NCI-H2171 treated with DMSO at 0.1 percent for 48 hours (cell line): ENCODE measurements around the gene GRIN2C.
A peak's percentile ranks its signal among the peaks of the same experiment; 100 is the strongest.

Experiments used
- DNase-seq: peaks from one replicate; lab custom pipeline; 2025; lab: John Stamatoyannopoulos, UW

GRIN2C gene

GRCh38 chr17:74846621-74847020 lies 13.1 kb downstream of the GRIN2C start:
- no peak for DNase-seq

- no peak for DNase-seq
These were observed 16.4 kb downstream of the GRIN2C start for GRCh38 chr17:74843352-74843627.

DNA sequence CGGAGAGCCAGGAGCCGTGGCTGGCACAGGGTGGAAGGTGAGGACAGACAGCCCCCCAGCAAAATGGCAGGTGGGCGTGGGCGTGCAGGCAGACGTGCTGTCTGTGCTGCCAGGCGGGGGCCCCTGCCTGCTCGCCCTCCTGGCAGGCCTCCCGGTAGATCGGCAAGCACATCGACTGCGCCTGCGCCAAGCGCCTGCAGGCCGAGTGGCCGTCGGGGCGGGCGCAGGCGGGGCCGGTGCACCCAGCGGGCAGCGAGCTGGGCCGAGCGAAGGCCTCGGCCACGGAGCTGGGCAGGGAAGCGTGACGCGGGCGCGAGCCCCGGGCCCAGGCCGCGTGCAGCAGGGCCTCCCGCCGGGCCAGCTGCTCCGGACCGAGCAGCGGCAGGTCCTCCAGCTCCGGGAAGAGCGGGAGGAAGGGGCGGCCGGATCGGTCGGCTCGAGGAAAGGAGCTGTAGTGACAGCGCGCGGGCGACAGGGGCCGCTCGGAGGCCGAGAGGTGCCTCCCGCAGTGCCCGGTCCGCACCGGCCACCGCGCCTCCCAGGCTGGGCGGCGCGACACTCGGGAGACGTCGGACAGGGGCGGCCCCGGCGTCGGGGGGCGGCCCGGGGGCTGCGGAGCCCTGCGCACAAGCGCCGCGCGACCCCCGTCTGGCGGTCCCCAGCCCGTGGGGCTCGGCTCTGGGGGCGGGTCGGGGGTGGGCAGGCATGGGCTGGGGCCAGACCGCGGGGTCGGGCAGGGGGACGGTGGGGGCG lies 16.9 kb downstream of the GRIN2C start:
- DNase-seq: peak; percentile 80

- DNase-seq: peak; percentile 57
These were observed 17.5 kb downstream of the GRIN2C start for GRCh38 chr17:74842146-74842598.

GRCh38 chr17:74840989-74841666 lies 18.6 kb downstream of the GRIN2C start:
- DNase-seq: no peak

GRCh38 chr17:74839990-74840852 lies 19.5 kb downstream of the GRIN2C start:
- no peak for DNase-seq

DNA sequence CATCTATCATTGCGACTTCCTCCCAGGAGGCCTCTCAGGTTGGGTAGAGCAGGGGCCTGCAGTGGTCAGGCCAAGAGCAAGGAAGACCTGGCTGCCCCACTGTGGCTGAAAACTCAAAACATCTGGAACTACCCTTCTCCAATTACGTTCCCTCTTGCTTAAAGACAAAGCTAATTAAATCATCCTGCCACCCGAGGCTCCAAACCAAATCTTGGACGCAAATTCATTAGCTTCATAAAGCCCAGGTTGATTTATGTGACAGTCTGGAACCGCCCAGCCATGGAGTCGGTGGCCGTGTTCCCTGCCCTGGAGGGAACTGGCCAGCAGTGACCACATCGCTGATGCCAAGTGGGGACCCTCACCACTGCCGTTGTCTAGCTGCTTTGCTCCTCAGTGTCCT lies 21.4 kb downstream of the GRIN2C start:
- DNase-seq: no peak

DNA sequence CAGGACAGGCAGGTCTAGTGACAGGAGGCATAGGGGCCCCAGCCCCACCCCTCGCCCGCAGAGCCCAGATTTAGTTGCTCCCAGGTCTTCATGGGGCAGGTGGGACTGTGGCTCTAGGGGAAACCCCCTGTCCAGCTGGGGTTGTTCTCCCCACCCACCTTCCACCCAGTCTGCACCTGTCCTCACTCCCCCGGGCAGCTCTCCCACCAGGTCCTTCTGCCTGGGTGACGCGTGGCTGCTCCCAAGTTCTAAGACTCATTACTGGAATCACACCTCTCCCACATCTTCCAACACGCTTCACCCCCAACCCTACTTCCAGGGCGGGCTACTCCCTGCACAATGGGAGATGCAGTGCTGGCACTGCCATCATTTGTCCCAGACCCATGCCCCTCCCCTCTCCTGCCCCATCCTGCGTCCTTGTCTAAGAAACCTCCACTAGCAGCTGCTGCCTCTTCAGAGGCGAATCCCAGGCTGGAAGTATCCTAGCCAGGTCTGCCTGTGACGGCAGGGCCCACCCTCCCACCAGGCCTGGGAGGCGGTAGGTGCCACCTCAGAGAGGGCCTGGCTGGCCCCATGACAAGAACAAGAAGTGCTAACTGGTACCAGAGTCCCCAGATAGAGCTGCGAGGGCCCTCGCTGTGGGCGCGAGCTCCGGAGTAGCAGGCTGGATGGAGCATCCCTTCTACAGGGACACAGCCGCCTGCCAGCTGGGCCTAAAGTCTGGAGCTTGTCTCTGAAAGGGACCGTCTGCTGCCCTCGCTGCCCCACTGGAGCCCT lies 22.8 kb downstream of the GRIN2C start:
- no peak for DNase-seq

DNA sequence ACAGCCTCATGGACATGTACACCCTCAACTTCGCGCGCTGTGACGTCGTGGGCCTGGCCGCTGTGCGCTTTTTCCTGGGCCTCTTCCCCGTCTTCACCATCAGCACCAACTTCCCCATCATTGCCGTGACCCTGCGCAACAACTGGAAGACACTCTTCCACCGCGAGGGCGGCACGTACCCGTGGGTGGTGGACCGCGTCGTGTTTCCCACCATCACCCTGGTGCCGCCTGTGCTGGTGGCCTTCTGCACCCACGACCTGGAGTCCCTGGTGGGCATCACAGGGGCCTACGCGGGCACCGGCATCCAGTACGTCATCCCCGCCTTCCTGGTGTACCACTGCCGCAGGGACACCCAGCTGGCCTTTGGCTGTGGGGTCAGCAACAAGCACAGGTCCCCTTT lies 23.5 kb downstream of the GRIN2C start:
- DNase-seq: no peak

GRCh38 chr17:74833501-74834377 lies 25.9 kb downstream of the GRIN2C start:
- DNase-seq: peak; percentile 65

- DNase-seq: peak; percentile 80
These were observed 27.3 kb downstream of the GRIN2C start for GRCh38 chr17:74832421-74832820.

DNA sequence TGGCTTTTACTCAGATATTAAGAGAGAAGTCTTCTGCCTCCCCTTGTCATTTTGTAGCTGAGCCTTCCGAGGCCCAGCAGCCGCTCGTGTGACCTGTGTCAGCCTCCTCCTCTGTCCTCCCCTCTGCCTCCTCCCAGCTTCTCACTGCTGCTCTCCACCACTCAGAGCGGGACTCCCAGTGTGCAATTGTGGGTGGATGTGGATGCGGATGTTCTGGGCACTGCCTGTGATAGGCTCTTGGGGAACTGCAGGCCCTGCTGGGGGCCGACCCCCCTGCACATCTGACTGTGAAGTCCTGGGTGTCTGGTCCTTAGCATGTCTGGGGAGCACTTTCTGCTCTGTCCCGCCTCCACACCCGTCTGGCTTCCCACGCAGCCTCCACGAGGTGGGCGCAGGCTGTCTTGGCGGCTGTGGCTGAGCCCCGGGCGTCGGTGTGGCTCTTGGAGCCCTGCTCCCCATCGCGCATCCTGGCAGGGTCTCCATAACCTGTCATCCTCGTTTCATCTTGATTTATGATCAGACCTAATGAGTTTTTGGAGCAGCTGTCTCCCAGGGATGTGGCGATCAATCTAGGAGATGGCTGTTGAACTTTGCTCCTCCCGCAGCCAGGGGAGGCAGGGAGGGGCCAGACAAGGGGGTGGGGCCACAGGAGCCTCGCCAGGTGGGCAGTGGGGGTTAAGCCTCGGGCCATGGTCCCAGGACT lies 28.1 kb downstream of the GRIN2C start:
- DNase-seq: peak; percentile 86

GRCh38 chr17:74830861-74831260 lies 28.8 kb downstream of the GRIN2C start:
- no peak for DNase-seq

GRCh38 chr17:74827800-74828199 lies 31.9 kb downstream of the GRIN2C start:
- DNase-seq: no peak

- peak; percentile 58 for DNase-seq
These were observed 33.5 kb downstream of the GRIN2C start for GRCh38 chr17:74825952-74826719.

GRCh38 chr17:74824961-74825627 lies 34.6 kb downstream of the GRIN2C start:
- peak; percentile 85 for DNase-seq

GRCh38 chr17:74822939-74823367 lies 36.7 kb downstream of the GRIN2C start:
- peak; percentile 18 for DNase-seq

DNA sequence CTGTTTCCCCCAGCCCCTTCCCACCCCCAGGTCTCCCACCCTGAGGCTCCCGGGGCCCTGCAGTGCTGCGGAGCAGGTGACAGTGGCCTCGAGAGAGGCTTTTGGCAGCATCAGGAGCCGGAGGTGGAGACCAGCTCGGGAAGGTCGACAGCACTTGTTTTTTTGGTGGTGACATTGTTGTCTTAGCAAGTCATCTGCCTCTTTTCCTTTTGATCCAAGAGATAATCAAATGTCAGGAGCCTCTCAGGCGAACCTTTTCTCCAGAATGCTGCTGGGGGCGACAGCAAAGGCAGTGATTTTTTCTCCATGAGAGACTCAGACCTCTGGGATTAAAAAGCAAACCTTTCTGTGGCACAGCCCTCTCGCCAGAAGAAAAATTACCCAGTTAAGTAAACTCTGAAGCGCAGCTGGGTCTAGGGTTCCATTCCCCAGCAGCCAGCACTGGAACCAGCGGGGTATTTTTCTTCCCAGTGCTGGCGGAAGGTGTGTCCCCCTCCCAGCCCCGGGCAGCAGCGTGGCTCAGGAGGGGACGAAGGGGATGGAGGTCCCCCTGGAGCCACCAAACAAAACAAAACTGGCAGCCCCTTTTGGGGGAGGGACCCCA lies 37.2 kb downstream of the GRIN2C start:
- peak; percentile 56 for DNase-seq
